Measurements from ENCODE around the gene NUMBL. TPM values are rescaled to one million over a fixed set of nuclear protein-coding genes. Genes with fewer than 3 reads are reported as not detected.

Gene NUMBL
- total and polyA plus RNA-seq, 2 of the 13 experiments (the other 11 are each of a cell fraction or from before 2014, with no cell fraction given) = 0.49 to 2.3 TPM

DNA sequence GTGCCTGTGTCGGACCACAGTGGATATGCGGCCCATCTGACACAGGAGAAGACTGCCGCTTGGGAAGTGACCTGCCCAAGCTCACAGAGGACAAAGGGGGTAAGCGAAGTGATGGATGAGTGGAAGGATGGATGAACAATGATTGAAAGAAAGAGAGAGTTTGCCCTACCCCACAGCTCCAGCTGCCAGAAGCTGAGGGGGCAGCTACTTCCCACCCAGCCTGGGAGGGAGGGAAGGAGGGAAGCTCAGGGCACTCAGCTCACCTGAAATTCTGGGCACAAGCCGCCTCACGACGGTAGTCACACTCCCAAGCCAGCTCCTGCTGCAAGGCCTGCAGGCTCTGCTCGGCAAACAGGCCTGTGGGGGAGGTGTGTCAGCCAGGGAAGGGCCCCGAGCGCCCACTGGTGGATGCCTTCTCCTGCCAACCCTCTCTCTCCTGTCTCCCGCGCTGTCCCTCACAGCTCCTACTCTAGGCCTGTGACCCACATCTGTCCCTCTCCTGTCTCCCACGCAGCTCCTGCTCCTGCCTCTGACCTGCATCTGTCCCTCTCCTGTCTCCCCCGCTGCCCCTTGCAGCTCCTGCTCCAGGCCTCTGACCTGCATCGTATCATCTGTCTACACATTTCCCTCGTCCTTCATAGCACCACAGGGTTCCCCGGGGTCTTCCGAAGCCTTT lies 12.0 kb upstream of the NUMBL start (continued):
- TF ChIP-seq, protein P1, sequence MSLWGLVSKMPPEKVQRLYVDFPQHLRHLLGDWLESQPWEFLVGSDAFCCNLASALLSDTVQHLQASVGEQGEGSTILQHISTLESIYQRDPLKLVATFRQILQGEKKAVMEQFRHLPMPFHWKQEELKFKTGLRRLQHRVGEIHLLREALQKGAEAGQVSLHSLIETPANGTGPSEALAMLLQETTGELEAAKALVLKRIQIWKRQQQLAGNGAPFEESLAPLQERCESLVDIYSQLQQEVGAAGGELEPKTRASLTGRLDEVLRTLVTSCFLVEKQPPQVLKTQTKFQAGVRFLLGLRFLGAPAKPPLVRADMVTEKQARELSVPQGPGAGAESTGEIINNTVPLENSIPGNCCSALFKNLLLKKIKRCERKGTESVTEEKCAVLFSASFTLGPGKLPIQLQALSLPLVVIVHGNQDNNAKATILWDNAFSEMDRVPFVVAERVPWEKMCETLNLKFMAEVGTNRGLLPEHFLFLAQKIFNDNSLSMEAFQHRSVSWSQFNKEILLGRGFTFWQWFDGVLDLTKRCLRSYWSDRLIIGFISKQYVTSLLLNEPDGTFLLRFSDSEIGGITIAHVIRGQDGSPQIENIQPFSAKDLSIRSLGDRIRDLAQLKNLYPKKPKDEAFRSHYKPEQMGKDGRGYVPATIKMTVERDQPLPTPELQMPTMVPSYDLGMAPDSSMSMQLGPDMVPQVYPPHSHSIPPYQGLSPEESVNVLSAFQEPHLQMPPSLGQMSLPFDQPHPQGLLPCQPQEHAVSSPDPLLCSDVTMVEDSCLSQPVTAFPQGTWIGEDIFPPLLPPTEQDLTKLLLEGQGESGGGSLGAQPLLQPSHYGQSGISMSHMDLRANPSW (CRISPR knock-in tag; IDR thresholded peaks at IDR 0.05; ENCODE audit: borderline replicate concordance) = no peak
- TF ChIP-seq HNF4G (IDR thresholded peaks at IDR 0.05; ENCODE audit: borderline replicate concordance, low read depth, low read length) (no peak), HNF4G (CRISPR knock-in tag; IDR thresholded peaks at IDR 0.05; ENCODE audit: borderline replicate concordance, low read depth) (no peak), CBX5 (CRISPR knock-in tag; IDR thresholded peaks at IDR 0.05; ENCODE audit: borderline replicate concordance) (0 out of 2 replicates have a peak, but pooled peaks have one; percentile 17), DNMT3B (CRISPR knock-in tag; conservative IDR thresholded peaks at IDR 0.05) (no peak), PAX8 (CRISPR knock-in tag; IDR thresholded peaks at IDR 0.05; ENCODE audit: borderline replicate concordance) (no peak), ZNF607 (CRISPR knock-in tag; IDR thresholded peaks at IDR 0.05; ENCODE audit: borderline replicate concordance) (no peak), SAP130 (CRISPR knock-in tag; IDR thresholded peaks at IDR 0.05; ENCODE audit: low read depth) (peak; percentile 36; the same call in 1 of the 2 replicates), GLI4 (CRISPR knock-in tag; IDR thresholded peaks at IDR 0.05; ENCODE audit: borderline replicate concordance) (no peak), ZNF296 (CRISPR knock-in tag; conservative IDR thresholded peaks at IDR 0.05) (no peak), NR2F6 (IDR thresholded peaks at IDR 0.05) (no peak), NR2F6 (CRISPR knock-in tag; IDR thresholded peaks at IDR 0.05) (peak; percentile 33; the same call in 1 of the 2 replicates), ZNF367 (CRISPR knock-in tag; IDR thresholded peaks at IDR 0.05; ENCODE audit: borderline replicate concordance) (no peak), ZNF337 (CRISPR knock-in tag; IDR thresholded peaks at IDR 0.05; ENCODE audit: borderline replicate concordance, low read depth) (no peak)
- TF ChIP-seq, protein P2, sequence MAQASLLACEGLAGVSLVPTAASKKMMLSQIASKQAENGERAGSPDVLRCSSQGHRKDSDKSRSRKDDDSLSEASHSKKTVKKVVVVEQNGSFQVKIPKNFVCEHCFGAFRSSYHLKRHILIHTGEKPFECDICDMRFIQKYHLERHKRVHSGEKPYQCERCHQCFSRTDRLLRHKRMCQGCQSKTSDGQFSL (CRISPR knock-in tag; IDR thresholded peaks at IDR 0.05) = peak; percentile 85
- TF ChIP-seq, protein P3, sequence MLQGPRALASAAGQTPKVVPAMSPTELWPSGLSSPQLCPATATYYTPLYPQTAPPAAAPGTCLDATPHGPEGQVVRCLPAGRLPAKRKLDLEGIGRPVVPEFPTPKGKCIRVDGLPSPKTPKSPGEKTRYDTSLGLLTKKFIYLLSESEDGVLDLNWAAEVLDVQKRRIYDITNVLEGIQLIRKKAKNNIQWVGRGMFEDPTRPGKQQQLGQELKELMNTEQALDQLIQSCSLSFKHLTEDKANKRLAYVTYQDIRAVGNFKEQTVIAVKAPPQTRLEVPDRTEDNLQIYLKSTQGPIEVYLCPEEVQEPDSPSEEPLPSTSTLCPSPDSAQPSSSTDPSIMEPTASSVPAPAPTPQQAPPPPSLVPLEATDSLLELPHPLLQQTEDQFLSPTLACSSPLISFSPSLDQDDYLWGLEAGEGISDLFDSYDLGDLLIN (CRISPR knock-in tag; IDR thresholded peaks at IDR 0.05; ENCODE audit: borderline replicate concordance) = no peak
- TF ChIP-seq, protein P4, sequence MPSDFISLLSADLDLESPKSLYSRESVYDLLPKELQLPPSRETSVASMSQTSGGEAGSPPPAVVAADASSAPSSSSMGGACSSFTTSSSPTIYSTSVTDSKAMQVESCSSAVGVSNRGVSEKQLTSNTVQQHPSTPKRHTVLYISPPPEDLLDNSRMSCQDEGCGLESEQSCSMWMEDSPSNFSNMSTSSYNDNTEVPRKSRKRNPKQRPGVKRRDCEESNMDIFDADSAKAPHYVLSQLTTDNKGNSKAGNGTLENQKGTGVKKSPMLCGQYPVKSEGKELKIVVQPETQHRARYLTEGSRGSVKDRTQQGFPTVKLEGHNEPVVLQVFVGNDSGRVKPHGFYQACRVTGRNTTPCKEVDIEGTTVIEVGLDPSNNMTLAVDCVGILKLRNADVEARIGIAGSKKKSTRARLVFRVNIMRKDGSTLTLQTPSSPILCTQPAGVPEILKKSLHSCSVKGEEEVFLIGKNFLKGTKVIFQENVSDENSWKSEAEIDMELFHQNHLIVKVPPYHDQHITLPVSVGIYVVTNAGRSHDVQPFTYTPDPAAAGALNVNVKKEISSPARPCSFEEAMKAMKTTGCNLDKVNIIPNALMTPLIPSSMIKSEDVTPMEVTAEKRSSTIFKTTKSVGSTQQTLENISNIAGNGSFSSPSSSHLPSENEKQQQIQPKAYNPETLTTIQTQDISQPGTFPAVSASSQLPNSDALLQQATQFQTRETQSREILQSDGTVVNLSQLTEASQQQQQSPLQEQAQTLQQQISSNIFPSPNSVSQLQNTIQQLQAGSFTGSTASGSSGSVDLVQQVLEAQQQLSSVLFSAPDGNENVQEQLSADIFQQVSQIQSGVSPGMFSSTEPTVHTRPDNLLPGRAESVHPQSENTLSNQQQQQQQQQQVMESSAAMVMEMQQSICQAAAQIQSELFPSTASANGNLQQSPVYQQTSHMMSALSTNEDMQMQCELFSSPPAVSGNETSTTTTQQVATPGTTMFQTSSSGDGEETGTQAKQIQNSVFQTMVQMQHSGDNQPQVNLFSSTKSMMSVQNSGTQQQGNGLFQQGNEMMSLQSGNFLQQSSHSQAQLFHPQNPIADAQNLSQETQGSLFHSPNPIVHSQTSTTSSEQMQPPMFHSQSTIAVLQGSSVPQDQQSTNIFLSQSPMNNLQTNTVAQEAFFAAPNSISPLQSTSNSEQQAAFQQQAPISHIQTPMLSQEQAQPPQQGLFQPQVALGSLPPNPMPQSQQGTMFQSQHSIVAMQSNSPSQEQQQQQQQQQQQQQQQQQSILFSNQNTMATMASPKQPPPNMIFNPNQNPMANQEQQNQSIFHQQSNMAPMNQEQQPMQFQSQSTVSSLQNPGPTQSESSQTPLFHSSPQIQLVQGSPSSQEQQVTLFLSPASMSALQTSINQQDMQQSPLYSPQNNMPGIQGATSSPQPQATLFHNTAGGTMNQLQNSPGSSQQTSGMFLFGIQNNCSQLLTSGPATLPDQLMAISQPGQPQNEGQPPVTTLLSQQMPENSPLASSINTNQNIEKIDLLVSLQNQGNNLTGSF (CRISPR knock-in tag; IDR thresholded peaks at IDR 0.05) = no peak

Data from HepG2 (cell line).